HG02870 (cell line): ENCODE measurements around the gene ITGA11.
"Not testable (repeated sequence)": the region's sequence is repeated elsewhere in the genome, so short reads cannot be mapped to it uniquely, and the experiment has no call there.

ENCODE experiments used
- ATAC-seq: cut with Tn5 transposase; IDR thresholded peaks from one replicate; pipeline ENCODE4 v1.9.1; 2021; ENCODE audit warnings: mild to moderate bottlenecking, moderate library complexity; ENCODE audit not compliant: unreplicated experiment

ITGA11 gene

DNA sequence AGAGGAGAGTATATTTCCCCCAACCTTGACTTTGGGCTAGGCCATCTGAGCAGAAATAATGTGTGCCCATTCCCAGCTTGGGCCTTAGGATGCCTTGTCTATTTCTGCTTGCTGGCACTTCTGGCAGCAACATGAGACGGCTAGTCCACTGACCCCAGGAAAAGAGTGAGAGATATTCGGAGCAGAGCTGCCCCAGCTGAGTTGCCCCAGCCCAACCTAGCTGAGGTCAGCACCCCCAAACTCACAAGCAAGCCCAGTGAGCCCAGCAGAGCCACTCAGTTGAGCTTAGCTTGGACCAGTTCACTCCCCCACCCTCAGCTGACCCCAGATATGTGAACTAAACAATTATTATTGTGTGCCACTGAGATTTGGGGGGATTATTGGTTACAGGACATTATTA, 20.2 kb downstream of the ITGA11 start:
- ATAC-seq: no peak

GRCh38 chr15:68411343-68411675, 20.7 kb downstream of the ITGA11 start:
- no peak for ATAC-seq

DNA sequence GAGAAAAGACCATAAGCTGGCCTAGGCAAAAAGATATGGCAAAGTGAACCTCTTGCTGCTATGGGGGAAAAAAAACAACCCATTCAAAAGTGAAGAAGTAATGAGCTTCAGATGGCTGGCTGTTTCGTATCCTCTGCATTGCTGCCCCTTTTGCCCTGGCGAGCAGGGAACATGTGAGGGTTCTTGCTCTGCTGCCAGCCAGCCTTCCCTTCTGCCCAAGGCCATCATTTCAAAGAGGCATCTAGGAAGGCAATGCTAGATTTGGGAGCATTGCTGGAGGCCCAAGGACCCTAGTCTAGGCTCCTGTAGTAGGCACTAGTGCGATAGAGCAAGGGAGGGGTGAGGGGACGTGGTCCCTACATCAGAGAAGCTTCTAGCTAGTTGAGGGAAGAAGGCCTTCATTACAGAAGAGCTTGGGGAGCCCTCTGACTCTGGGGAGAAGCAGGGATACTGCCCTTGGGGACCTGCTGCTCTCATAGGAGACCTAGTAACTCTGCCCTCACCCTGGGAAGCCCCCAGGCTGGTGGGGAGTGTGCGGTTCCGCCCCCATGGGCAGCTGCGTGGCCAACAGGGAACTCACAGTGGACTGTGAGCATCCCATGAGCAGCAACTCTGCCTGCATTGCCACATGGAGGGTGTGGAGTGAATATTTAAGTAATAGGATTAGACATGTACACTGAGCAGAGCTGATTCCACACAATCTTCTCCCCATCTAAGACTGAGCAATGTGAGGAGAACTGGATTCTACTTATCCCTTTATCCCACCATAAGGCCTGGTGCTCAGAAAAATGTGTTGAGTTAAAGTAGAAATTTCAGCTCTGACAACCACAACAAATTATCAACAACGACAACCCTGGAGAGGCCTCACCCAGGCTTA, 21.3 kb downstream of the ITGA11 start:
- no peak for ATAC-seq

- no peak for ATAC-seq
Measured at GRCh38 chr15:68409736-68410370, 22.1 kb downstream of the ITGA11 start.

DNA sequence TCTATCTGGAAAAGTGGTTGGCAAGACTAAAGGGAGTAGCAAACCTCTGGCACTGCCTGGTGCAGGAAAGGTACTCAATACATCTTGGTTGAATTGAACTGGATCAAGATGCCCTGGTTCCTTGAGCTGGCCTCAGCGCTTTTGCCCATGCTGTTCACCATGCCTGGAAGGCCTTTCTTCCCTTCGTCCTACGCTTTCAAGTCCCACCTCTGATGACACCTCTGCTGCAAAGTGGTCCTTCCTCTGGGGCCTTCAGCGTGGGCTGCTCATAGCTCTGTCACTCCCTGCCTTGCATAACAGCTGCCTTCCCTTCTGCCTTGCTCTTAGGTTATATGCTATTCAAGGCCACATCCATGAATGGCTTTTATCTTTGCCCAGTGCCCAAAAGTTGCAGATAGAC, 23.0 kb downstream of the ITGA11 start:
- no peak for ATAC-seq

DNA sequence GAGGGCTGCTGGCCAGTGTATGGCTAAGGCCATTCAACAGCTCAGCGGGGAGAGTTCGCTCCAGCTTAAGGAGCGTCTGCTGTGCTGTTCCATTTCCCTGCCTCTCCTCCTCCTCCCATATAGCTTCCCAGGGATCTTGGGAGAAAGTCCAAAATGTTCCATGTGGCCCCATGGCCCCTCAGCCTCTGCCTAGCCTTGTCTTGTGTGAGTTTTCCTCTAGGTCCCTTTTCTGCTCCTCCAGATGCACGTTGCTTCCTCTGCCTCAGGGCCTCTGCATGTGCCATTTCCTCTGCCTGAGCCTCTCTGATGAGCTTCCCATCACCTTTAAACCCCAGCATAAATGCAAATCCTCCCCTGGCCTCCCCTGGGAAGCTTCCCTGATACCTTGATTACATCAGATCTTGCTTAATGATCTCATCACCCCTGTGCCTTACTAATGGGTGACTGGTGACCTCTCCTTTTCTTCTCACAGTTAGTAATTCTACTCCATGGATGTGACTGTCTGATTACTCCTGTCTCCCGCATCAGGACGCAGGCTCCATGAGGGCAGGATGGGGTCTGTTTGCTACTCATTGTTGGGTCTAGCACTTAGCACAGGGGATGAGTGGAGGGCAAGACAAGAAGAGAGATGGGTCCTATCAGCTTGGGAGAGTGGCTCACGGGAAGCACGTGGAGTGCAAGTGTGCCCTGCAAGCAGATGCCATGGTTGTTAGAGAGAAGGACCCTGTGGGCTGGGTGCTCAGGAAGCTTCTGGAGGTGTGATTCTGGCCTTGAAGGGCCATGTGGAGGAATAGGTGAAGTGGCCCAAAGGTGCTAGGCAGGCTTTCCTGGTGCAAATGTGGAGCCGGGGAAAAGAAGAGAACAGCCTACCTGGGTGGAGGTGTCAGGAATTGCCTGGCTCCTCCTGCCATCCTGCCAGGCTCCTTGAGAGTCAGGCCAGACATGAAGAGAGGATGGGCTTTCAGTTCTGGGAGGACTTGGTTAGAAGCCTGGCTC, 23.8 kb downstream of the ITGA11 start:
- no peak for ATAC-seq

DNA sequence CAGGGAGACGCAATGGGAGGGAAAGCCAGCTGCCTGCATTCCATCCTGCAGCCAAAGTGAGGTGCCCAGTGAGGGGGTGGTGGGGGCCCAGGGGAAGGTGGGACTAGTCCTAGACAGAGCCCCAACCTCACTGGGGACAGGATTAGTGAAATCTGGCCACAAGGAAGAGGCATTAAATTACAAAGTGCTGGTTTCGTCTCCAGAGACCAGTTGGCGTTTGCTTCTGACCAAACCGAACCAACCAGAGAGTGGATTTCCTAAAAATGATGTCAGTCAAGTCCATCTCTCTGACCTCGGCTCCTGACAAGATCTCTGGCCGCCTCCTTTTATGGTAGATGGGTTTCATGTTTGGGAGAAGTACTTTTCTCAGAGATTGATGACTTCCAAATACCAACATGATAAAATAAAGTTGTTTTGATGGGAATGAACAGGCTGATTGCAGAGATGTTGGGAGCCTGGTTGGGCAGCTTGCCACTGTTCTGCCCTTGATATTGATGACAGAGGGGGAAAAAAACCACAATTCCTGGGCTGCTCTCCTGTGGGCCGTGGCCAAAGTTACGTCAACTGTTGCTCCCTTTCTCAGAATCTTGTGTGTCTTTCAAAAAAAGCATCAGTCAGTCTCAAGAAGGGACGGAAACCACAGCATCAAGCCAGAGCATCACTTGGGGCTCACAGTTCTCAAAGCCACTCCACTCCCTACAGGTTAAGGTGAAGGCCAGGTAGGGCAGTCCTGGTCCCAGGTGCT, 24.6 kb downstream of the ITGA11 start:
- no peak for ATAC-seq

GRCh38 chr15:68405378-68406250, 26.3 kb downstream of the ITGA11 start:
- no peak for ATAC-seq

DNA sequence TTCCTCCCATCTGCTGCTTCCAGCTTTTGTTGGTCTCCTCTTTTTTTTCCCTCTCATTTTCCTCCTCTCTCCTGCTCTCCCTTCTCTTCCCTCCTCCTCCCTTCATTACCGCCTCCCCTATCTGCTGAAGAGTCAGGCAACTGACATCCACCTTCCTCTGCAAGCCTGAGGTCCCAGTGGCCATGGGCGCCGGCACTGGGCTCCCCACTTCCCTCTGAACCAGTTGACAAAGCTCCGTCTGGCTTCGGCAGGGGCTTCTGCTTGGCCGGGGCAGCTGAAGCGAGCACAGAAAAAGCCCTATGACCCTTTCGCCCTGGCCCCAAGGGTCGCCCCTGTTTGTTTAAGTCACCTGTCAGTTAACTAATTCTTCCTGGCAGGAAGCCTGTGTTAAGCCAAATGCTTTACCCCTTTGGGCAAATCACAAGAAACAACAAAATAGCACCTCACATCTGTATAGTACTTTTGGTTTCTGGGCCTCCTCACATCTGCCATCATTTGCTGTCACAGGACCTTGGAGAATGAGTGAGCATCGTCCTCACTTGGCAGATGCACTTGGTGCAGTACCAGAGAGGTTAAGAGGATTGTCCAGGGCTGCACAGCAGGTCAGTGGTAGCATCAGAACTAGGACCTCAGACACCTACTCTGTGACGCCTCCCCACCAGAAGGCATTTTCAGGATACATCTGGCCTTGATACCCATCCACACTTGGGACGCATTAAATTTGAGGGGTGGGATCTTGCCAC, 27.7 kb downstream of the ITGA11 start:
- no peak for ATAC-seq

DNA sequence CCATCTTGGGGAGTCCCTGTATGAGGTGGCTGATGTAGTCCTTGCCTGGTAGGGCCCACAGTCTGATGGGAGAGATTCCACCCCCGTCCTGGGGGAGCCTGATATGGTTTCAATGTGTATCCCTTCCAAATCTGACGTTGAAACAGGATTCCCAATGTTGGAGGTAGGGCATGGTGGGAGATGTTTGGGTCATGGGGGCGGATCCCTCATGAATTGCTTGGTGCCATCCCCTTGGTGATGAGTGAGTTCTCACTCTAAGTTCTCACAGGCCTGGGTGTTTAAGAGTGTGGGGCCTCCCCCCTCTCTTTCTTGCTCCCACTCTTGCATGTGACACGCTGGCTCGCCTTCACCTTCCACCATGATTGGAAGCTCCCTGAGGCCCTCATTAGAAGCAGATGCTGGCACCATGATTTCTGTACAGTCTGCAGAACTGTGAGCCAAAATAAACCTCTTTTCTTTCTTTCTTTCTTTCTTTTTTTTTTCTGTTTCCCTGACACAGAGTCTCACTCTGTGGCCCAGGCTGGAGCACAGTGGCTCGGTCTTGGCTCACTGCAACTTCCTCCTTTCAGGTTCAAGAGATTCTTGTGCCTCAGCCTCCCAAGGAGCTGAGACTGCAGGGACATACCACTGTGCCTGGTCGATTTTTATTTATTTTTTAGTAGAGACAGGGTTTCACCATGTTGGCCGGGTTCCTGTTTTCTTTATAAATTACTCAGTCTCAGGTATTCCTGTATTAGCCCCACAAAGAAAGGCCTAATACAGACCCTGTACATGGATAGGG, 28.6 kb downstream of the ITGA11 start:
- no peak for ATAC-seq

DNA sequence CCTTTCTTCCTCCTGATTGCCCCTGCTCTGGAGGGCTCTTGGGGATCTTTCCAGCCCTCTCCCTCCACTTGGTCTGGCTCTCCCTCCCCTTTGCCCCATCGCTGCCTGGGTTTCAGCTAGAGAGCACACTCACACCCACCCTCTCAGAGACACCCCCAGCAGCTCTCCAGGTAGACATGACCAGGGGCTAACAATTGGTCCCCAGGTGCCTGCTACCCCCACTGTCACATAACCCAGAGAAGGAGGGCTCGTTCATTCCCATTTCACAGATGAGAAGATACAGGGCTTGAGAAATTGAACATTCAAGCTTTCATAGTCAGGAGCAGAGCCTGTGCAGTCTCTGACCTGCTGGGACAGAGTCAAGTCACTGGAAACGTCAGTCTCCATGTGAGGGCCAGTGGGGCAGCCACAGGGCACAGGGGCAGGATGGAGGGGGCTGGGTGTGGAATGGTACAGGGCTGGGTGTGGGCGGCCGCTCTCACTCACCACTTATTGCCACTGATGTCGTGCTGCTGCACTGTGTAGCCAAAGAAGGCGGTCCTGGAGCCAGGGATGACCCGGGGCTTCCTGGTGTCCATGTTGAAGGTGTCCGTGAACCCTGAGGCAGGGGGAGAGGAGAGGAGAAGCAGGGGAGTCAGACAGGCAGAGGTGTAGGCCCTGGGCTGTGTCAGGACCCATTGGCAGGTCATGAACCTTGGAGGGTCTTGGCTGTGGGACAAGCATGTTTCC, 29.4 kb downstream of the ITGA11 start:
- no peak for ATAC-seq

DNA sequence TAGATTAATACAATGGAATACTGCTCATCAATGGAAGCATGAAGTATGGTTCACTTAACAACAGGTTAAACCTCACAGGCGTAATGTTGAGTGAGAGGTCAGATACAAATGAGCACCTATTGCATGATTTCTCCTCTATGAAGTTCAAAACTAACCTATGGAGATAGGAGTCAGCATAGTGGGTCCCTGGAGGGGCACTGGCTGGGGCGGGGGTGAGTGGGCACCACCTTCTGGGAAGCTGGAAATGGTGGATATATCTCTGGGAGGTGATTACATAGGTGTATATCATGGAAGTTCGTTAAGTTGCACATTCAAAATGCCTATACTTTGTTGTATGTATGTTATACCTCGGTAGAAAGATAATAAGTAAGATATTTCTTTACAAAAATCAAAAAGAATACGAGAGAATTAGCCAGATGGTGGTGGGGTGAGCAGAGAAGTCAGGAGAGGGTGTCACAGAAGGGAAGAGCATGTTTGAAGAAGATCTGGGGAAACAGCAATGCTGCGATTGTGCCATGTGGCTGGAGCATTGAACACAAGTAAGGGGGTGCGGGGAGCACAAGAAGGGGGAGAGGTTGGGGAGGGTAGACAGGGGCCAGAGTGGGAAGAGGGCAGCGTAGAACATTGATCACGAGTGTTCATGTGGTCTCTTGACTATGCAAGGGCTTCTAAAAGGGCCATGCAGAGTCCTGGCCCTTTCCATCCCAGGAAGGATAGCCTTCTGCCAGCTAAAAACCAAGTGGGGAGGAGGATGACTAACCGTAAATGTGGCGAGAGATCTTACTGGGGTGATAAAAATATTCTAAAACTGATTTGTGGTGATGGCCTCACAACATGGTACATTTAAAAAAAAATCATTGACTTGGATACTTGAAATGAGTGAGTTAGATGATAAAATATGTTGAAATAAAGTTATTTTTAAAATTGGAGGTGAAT, 30.2 kb downstream of the ITGA11 start:
- no peak for ATAC-seq

GRCh38 chr15:68400066-68400456, 31.9 kb downstream of the ITGA11 start:
- ATAC-seq: no peak

- ATAC-seq: no peak
Measured at GRCh38 chr15:68399096-68400065, 32.6 kb downstream of the ITGA11 start.

GRCh38 chr15:68397999-68398398, 34.0 kb downstream of the ITGA11 start:
- ATAC-seq: not testable (repeated sequence)
